H1 (cell line): ENCODE measurements around the gene RCC2. TPM values are rescaled to one million over a fixed set of nuclear protein-coding genes. Genes with fewer than 3 reads are reported as not detected.

Experiments
- CTCF ChIA-PET: fragments of 300-600 bp; sonication (Branson Sonifier 250); formaldehyde crosslinking; loops from one replicate; lab custom pipeline; 2021; ENCODE audit not compliant: partially characterized antibody; lab: Charles Lee
- POLR2A ChIA-PET: fragments of 300-600 bp; sonication (Branson Sonifier 250); formaldehyde crosslinking; loops from one replicate; lab custom pipeline; 2021; ENCODE audit warnings: inconsistent platforms; ENCODE audit not compliant: partially characterized antibody; lab: Charles Lee
- DNase-seq, 2 experiments: peaks; one replicate each; pipeline versions ENCODE4 v3.0.0 to v3.0.0-alpha.2; 2010 to 2022; ENCODE audit warnings: low spot score in 2 of 2, low read depth in 1 of 2, mixed read lengths in 1 of 2
- FAIRE-seq: peaks from 2 replicates; lab custom pipeline; 2011; peaks lifted over from hg19 to GRCh38; lab: Jason Lieb, UNC
- H2AFZ ChIP-seq: 2 replicates; pipeline ENCODE4 v1.8.1; 2012; ENCODE audit warnings: low read length, inconsistent platforms
- H2AK5ac ChIP-seq: 2 replicates; pipeline ENCODE4 v1.6.1; 2013; ENCODE audit warnings: low read depth, low read length
- H2BK120ac ChIP-seq: replicated peaks from 2 replicates; pipeline ENCODE3; 2013; ENCODE audit warnings: low read depth, low read length, inconsistent platforms
- H2BK12ac ChIP-seq: 2 replicates; pipeline ENCODE4 v1.6.1; 2013; ENCODE audit warnings: low read depth, low read length
- H2BK15ac ChIP-seq: 2 replicates; pipeline ENCODE4 v1.6.1; 2013; ENCODE audit warnings: low read length
- H2BK20ac ChIP-seq: 2 replicates; pipeline ENCODE4 v1.6.1; 2013; ENCODE audit warnings: low read length
- H2BK5ac ChIP-seq: 2 replicates; pipeline ENCODE4 v1.6.1; 2013; ENCODE audit warnings: low read depth, low read length
- H3K14ac ChIP-seq: 2 replicates; pipeline ENCODE4 v1.6.1; 2013; ENCODE audit warnings: inconsistent platforms; ENCODE audit not compliant: insufficient read length
- H3K18ac ChIP-seq: 2 replicates; pipeline ENCODE4 v1.6.1; 2013; ENCODE audit warnings: low read length; ENCODE audit errors: extremely low read depth
- H3K23ac ChIP-seq: 2 replicates; pipeline ENCODE4 v1.6.1; 2013; ENCODE audit warnings: inconsistent platforms; ENCODE audit not compliant: insufficient read length
- H3K23me2 ChIP-seq: 2 replicates; pipeline ENCODE4 v1.6.1; 2013; ENCODE audit warnings: low read depth, low read length
- H3K27ac ChIP-seq: 2 replicates; pipeline ENCODE4 v1.6.1; 2011; ENCODE audit warnings: low read depth, low read length, inconsistent platforms
- H3K27me3 ChIP-seq, 4 experiments: replicated peaks in 1 of 4; 1 replicate in 1 of 4; 2 replicates in 3 of 4; pipeline versions ENCODE4 v1.6.1 to v1.8.1; 2011 to 2013; ENCODE audit warnings: low read length in 3 of 4, mild to moderate bottlenecking in 3 of 4, inconsistent platforms in 2 of 4, mixed read lengths in 2 of 4, moderate library complexity in 1 of 4; ENCODE audit not compliant: control insufficient read depth in 3 of 4, insufficient read depth in 3 of 4; ENCODE audit errors: extremely low read depth in 1 of 4
- H3K36me3 ChIP-seq, 4 experiments: 2 replicates each; pipeline versions ENCODE4 v1.6.1 to v1.8.1; 2011 to 2013; ENCODE audit warnings: mild to moderate bottlenecking in 4 of 4, low read length in 3 of 4, moderate library complexity in 2 of 4, control low read depth in 1 of 4, inconsistent platforms in 1 of 4; ENCODE audit not compliant: insufficient read depth in 4 of 4, control insufficient read depth in 2 of 4
- H3K4ac ChIP-seq: replicated peaks from 2 replicates; pipeline ENCODE3; 2013; ENCODE audit warnings: low read length, low read depth, mixed read lengths, inconsistent platforms; ENCODE audit not compliant: insufficient read length
- H3K4me1 ChIP-seq, 4 experiments: replicated peaks in 1 of 4; 1 replicate in 1 of 4; 2 replicates in 3 of 4; pipeline versions ENCODE4 v1.6.1 to v1.8.1; 2011 to 2013; ENCODE audit warnings: low read length in 3 of 4, inconsistent platforms in 2 of 4, mixed read lengths in 1 of 4; ENCODE audit not compliant: insufficient read depth in 4 of 4, control insufficient read depth in 3 of 4
- H3K4me2 ChIP-seq, 2 experiments: 2 replicates each; pipeline versions ENCODE4 v1.6.1 to v1.8.1; 2011 to 2013; ENCODE audit warnings: low read depth in 2 of 2, low read length in 2 of 2, control low read depth in 1 of 2, inconsistent platforms in 1 of 2, mild to moderate bottlenecking in 1 of 2; ENCODE audit not compliant: insufficient read depth in 1 of 2
- H3K4me3 ChIP-seq, 4 experiments: fragments of 200-600, 300-600 bp in 1 of 4; sonication (generic), shearing (Covaris generic), sonication (Bioruptor Twin) in 1 of 4; 2 replicates each; pipeline versions ENCODE4 v1.5.1 to v1.8.1; 2011 to 2016; ENCODE audit warnings: low read length in 4 of 4, low read depth in 3 of 4, control low read depth in 2 of 4, inconsistent platforms in 2 of 4, mild to moderate bottlenecking in 2 of 4, mixed read lengths in 1 of 4, moderate library complexity in 1 of 4; ENCODE audit not compliant: insufficient read depth in 2 of 4; ENCODE audit errors: extremely low read depth in 1 of 4
- H3K56ac ChIP-seq: replicated peaks from 2 replicates; pipeline ENCODE3; 2013; ENCODE audit warnings: low read depth, mild to moderate bottlenecking, mixed read lengths, low read length, inconsistent platforms; ENCODE audit not compliant: insufficient read length
- H3K79me1 ChIP-seq: 2 replicates; pipeline ENCODE4 v1.6.1; 2013; ENCODE audit warnings: low read depth, low read length, control low read depth
- H3K79me2 ChIP-seq, 2 experiments: 2 replicates each; pipeline versions ENCODE4 v1.6.1 to v1.8.1; 2012 to 2013; ENCODE audit warnings: low read length in 2 of 2, mild to moderate bottlenecking in 2 of 2, inconsistent platforms in 1 of 2; ENCODE audit not compliant: insufficient read depth in 2 of 2, control insufficient read depth in 1 of 2
- H3K9ac ChIP-seq, 4 experiments: replicated peaks in 1 of 4; 1 replicate in 1 of 4; 2 replicates in 3 of 4; pipeline versions ENCODE4 v1.6.1 to v1.8.1; 2011 to 2013; ENCODE audit warnings: low read depth in 3 of 4, low read length in 3 of 4, control low read depth in 2 of 4, mild to moderate bottlenecking in 2 of 4, moderate library complexity in 2 of 4, inconsistent platforms in 1 of 4; ENCODE audit errors: extremely low read depth in 1 of 4
- H3K9me3 ChIP-seq, 2 experiments: 2 replicates each; pipeline versions ENCODE4 v1.6.1 to v1.8.1; 2012 to 2013; ENCODE audit warnings: mild to moderate bottlenecking in 2 of 2, moderate library complexity in 2 of 2, control low read depth in 1 of 2, inconsistent platforms in 1 of 2, low read depth in 1 of 2, low read length in 1 of 2, mixed read lengths in 1 of 2; ENCODE audit not compliant: insufficient read depth in 2 of 2
- H4K20me1 ChIP-seq, 2 experiments: replicated peaks in 1 of 2; 2 replicates each; pipeline versions ENCODE3 to v1.8.1; 2011 to 2013; ENCODE audit warnings: inconsistent platforms in 2 of 2, low read length in 2 of 2, mild to moderate bottlenecking in 1 of 2; ENCODE audit not compliant: insufficient read depth in 2 of 2, control insufficient read depth in 1 of 2
- H4K5ac ChIP-seq: 2 replicates; pipeline ENCODE4 v1.6.1; 2013; ENCODE audit warnings: low read length, low read depth, mixed read lengths, inconsistent platforms; ENCODE audit not compliant: insufficient read length
- H4K8ac ChIP-seq: 2 replicates; pipeline ENCODE4 v1.8.0; 2013; ENCODE audit warnings: mild to moderate bottlenecking, moderate library complexity, low read length, inconsistent platforms; ENCODE audit not compliant: insufficient read depth; ENCODE audit errors: extremely low read depth
- H4K91ac ChIP-seq: replicated peaks from 2 replicates; pipeline ENCODE3; 2013; ENCODE audit warnings: low read length, mixed read lengths, inconsistent platforms; ENCODE audit not compliant: insufficient read length
- BCL11A ChIP-seq, 2 experiments: IDR thresholded peaks; one replicate each; pipeline ENCODE4 v1.6.1; 2011; ENCODE audit warnings: low read depth in 2 of 2, low read length in 2 of 2, mild to moderate bottlenecking in 2 of 2
- RFX5 ChIP-seq: IDR thresholded peaks from 2 replicates; pipeline ENCODE4 v1.6.1; 2011; ENCODE audit warnings: low read depth, low read length, improper control_type of control experiment, borderline replicate concordance
- whole genome bisulfite sequencing, 2 experiments: shearing (Covaris generic) in 1 of 2; methylation state at CpG; one replicate each; pipeline versions ENCODE4 v1.1.6 to v1.1.7; 2013 to 2015; ENCODE audit warnings: low lambda C conversion rate in 2 of 2, mixed read lengths in 2 of 2, inconsistent platforms in 1 of 2, low coverage in 1 of 2, missing lambda C conversion rate in 1 of 2; ENCODE audit not compliant: insufficient replicate concordance in 2 of 2, insufficient coverage in 1 of 2, insufficient read length in 1 of 2; ENCODE audit errors: extremely low coverage in 1 of 2, missing lambda C conversion rate in 1 of 2; 5-methylcytosine and 5-hydroxymethylcytosine counted together
- polyA plus RNA-seq, 7 experiments: library from polyadenylated mRNA; depleted of rRNA in 3 of 7; stranded (reverse) in 5 of 7; unstranded in 2 of 7; fragments of >200 nt in 5 of 7; fragments of 200-250 nt in 2 of 7; gene quantifications; 1 replicate in 5 of 7; 2 replicates in 1 of 7; 4 replicates in 1 of 7; pipeline versions ENCODE4 v1.2.1 to v1.2.3, GENCODE V29; 2011 to 2013; ENCODE audit warnings: missing spikeins in 2 of 7, mixed read lengths in 2 of 7
- total RNA-seq: library from RNA; stranded (reverse); fragmentation: NEBNext Ultra II Directional; extraction: Animal tissue kit (Norgen Biotek cat#: 25700); gene quantifications from 2 replicates; pipeline ENCODE4 v1.2.1, GENCODE V29; 2021
- TF ChIP-seq, protein P1 (sequence below): IDR thresholded peaks from 2 replicates; pipeline ENCODE4 v1.6.1; 2012; ENCODE audit warnings: low read length, inconsistent platforms

The RCC2 gene
- total and polyA plus RNA-seq, 2 of the 8 experiments (the other 6 are each of a cell fraction or from before 2014, with no cell fraction given): 229 to 455 TPM

DNA sequence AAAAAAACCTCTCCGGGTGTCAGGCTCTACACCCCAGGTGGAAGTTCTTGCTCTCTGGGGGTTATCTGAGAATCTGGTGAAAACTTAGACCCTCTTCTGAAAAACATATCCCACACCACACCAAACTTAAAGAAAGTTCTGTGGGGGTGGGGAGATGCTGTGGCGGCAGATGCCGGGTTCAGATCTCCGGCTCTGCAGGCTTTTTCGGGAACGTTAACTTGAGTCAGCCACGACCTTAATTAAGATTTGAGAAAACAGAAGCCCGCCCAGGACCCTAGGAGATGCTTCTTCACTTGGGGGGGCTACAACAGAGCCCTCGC, 2.3 kb downstream of the RCC2 start:
- H3K79me2 ChIP-seq: peaks cover 35 to 71% of the 10 kb centered on the region in 2 experiments
- ChIA-PET POLR2A (interaction anchor here (0.9 to 12.4 kb wide), 16 partner anchors 8 to 104 kb away, joined by 3 to 155 read pairs (median 6); no protein-coding TSS in a partner anchor), CTCF (interaction anchor here (0.8 to 1.7 kb wide), 3 partner anchors 52 to 170 kb away, joined by 3 to 4 read pairs (median 4); no protein-coding TSS in a partner anchor)
- TF ChIP-seq RFX5 (no peak), BCL11A (IDR thresholded peaks at IDR 0.05; ENCODE audit: low read depth in 2 of 2, low read length in 2 of 2) (no peak)
- TF ChIP-seq, protein P1, sequence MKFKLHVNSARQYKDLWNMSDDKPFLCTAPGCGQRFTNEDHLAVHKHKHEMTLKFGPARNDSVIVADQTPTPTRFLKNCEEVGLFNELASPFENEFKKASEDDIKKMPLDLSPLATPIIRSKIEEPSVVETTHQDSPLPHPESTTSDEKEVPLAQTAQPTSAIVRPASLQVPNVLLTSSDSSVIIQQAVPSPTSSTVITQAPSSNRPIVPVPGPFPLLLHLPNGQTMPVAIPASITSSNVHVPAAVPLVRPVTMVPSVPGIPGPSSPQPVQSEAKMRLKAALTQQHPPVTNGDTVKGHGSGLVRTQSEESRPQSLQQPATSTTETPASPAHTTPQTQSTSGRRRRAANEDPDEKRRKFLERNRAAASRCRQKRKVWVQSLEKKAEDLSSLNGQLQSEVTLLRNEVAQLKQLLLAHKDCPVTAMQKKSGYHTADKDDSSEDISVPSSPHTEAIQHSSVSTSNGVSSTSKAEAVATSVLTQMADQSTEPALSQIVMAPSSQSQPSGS: no peak
- H4K20me1 ChIP-seq: peaks cover 11 to 26% of the 10 kb centered on the region in 2 experiments
- H3K4ac ChIP-seq: no peak overlapping the region
- H3K23ac ChIP-seq: no peak overlapping the region
- peak overlapping the region; percentile 74; the same call in 1 of the 2 replicates for H2BK5ac ChIP-seq
- H3K27ac ChIP-seq: no peak overlapping the region
- no peak overlapping the region for H2BK120ac ChIP-seq
- no peak overlapping the region for H2BK15ac ChIP-seq
- peaks cover 0 to 57% (median 13%) of the 10 kb centered on the region in 4 experiments for H3K36me3 ChIP-seq
- peaks cover 35 to 59% (median 50%) of the 10 kb centered on the region in 4 experiments for H3K4me1 ChIP-seq
- H4K5ac ChIP-seq: no peak overlapping the region
- DNase-seq: no peak
- H3K9ac ChIP-seq: peak overlapping the region in 3 of 4 experiments; percentile 21 to 66 (median 49); a peak in 5 of 7 replicates
- FAIRE-seq: no peak
- peaks cover 23% of the 10 kb centered on the region for H3K23me2 ChIP-seq
- H4K91ac ChIP-seq: no peak overlapping the region
- peak overlapping the region; percentile 87 to 93 for H3K4me2 ChIP-seq
- H3K9me3 ChIP-seq: no peaks in the 10 kb centered on the region
- H3K56ac ChIP-seq: no peak overlapping the region
- no peak overlapping the region for H2BK20ac ChIP-seq
- no peak overlapping the region for H4K8ac ChIP-seq
- peaks cover 15% of the 10 kb centered on the region for H3K79me1 ChIP-seq
- no peak overlapping the region for H2AFZ ChIP-seq
- H2BK12ac ChIP-seq: no peak overlapping the region
- no peak overlapping the region for H3K14ac ChIP-seq
- peaks cover 0 to 6% (median 4%) of the 10 kb centered on the region in 4 experiments; a peak in 4 of 7 replicates for H3K27me3 ChIP-seq
- WGBS, 2 experiments: 8% methylated on average over 8 of the region's 9 CpGs; no CpG with 5 or more reads in 1 of the 2 experiments
- H3K4me3 ChIP-seq: peak overlapping the region; percentile 68 to 98 (median 80)
- 0 out of 2 replicates have a peak overlapping the region, but pooled peaks have one; percentile 7 for H2AK5ac ChIP-seq
- peak overlapping the region; percentile 14; the same call in 1 of the 2 replicates for H3K18ac ChIP-seq
